Ovary (tissue), 10 donors: ENCODE measurements around the gene DLL1. TPM values are rescaled to one million over a fixed set of nuclear protein-coding genes. Genes with fewer than 3 reads are reported as not detected.
A peak's percentile ranks its signal among the peaks of the same experiment; 100 is the strongest.
"Not testable (repeated sequence)": the region's sequence is repeated elsewhere in the genome, so short reads cannot be mapped to it uniquely, and the experiment has no call there.

Experiments used
- DNase-seq, 5 donors: peaks; one replicate each; pipeline ENCODE4 v3.0.0-alpha.2; 2019 to 2020
- H3K27ac ChIP-seq, 2 donors: fragments of 200-600 bp; one replicate each; pipeline versions ENCODE4 v1.5.1 to v1.8.0; 2019 to 2022
- H3K27me3 ChIP-seq: fragments of 200-600 bp; one replicate; pipeline ENCODE4 v1.8.0; 2022
- H3K36me3 ChIP-seq: fragments of 200-600 bp; sonication (generic); one replicate; pipeline ENCODE4 v1.5.1; 2019
- H3K4me1 ChIP-seq: one replicate; pipeline ENCODE4 v1.8.1; 2013; ENCODE audit warnings: mild to moderate bottlenecking, moderate library complexity; ENCODE audit not compliant: insufficient read depth
- H3K4me3 ChIP-seq: fragments of 200-600 bp; sonication (generic); one replicate; pipeline ENCODE4 v1.5.1; 2017
- H3K9me3 ChIP-seq, 2 donors: fragments of 200-600 bp in 1 of 2; sonication (generic) in 1 of 2; one replicate each; pipeline versions ENCODE4 v1.5.1 to v1.8.1; 2013 to 2019; ENCODE audit warnings: mild to moderate bottlenecking in 1 of 2, moderate library complexity in 1 of 2
- EP300 ChIP-seq: sonication (generic); formaldehyde crosslinking; IDR thresholded peaks from one replicate; pipeline ENCODE4 v1.6.1; 2017; ENCODE audit warnings: antibody characterized with exemption
- POLR2A ChIP-seq: fragments of 450-650 bp; IDR thresholded peaks from one replicate; pipeline ENCODE4 v1.6.1; 2017; ENCODE audit warnings: antibody characterized with exemption, mild to moderate bottlenecking, moderate library complexity
- WGBS, 3 donors: extraction: QIAGEN DNeasy Blood & Tissue Kit in 1 of 3; methylation state at CpG; one replicate each; pipeline versions ENCODE4 v1.1.5 to v1.1.7; 2013 to 2017; 5-methylcytosine and 5-hydroxymethylcytosine counted together
- intact Hi-C, 4 donors: fragments of 100-400 bp; cut with DNase I; formaldehyde crosslinking; loops; one replicate each; pipeline versions ENCODE4 v1.11.0 to v1.15.1; 2022 to 2023
- long read RNA-seq, 3 donors: library from polyadenylated mRNA in 2 of 3; unstranded in 2 of 3; transcript quantifications; one replicate each; pipeline ENCODE4 v2.0.0 and lab custom pipeline, GENCODE V29; 2021 to 2026
- polyA plus RNA-seq, 2 donors: library from polyadenylated mRNA; stranded (reverse); fragments of 200-250 nt in 1 of 2; fragments of 350-450 nt in 1 of 2; fragmentation: Illumina TruSeq in 1 of 2; extraction: RNeasy Lipid Tissue Mini Kit (QIAGEN cat#74804) in 1 of 2; gene quantifications; one replicate each; pipeline ENCODE4 v1.2.3, GENCODE V29; 2013 to 2014
- total RNA-seq, 7 donors: library from RNA; depleted of rRNA in 2 of 7; stranded (reverse); fragments of >200 nt in 2 of 7; fragmentation: NEBNext Ultra II Directional in 3 of 7; extraction: Animal tissue kit (Norgen Biotek cat#: 25700) in 3 of 7; gene quantifications; one replicate each; pipeline versions ENCODE4 v1.1.0 to v1.2.4, GENCODE V29; 2016 to 2023
- TF ChIP-seq, protein P1 (sequence below), 3 donors: fragments of 450-650 bp in 2 of 3; fragments of 200-600 bp in 1 of 3; IDR thresholded peaks; one replicate each; pipeline versions ENCODE4 v1.5.1 to v1.8.0; 2016 to 2022; ENCODE audit warnings: antibody characterized with exemption in 3 of 3, mild to moderate bottlenecking in 1 of 3
- donor health status: DM: no; HTN: no; CAD: no; lungs with moderate emphysema.
- donor health status: DM: no; HTN: no; CAD: no.
- donor health status: Bipolar disorder and iron deficiency.
- donor health status: DM: yes; HTN: yes; CAD: no.
- donor health status: DM: no; HTN: no; CAD: no.
- donor health status: DM: yes; HTN: yes; CAD: no.

The DLL1 gene, protein sequence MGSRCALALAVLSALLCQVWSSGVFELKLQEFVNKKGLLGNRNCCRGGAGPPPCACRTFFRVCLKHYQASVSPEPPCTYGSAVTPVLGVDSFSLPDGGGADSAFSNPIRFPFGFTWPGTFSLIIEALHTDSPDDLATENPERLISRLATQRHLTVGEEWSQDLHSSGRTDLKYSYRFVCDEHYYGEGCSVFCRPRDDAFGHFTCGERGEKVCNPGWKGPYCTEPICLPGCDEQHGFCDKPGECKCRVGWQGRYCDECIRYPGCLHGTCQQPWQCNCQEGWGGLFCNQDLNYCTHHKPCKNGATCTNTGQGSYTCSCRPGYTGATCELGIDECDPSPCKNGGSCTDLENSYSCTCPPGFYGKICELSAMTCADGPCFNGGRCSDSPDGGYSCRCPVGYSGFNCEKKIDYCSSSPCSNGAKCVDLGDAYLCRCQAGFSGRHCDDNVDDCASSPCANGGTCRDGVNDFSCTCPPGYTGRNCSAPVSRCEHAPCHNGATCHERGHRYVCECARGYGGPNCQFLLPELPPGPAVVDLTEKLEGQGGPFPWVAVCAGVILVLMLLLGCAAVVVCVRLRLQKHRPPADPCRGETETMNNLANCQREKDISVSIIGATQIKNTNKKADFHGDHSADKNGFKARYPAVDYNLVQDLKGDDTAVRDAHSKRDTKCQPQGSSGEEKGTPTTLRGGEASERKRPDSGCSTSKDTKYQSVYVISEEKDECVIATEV
- total RNA-seq (10 to 100 TPM in 1 of 7 donors, 1 to 10 TPM in 6; 1.3 to 11.5 (median 4.6) TPM), polyA plus RNA-seq (1 to 10 TPM in 1 of 2 donors, under 1 TPM in 1; 0.90 to 2.4 TPM)
- long read RNA-seq, donor 1, partial matches to known transcripts = 2 of 4 reads
- long read RNA-seq, donor 1, other reads (novel, unspliced or antisense) = 2 of 4 reads
- long read RNA-seq, donor 2, partial matches to known transcripts = 0 of 2 reads
- long read RNA-seq, donor 2, other reads (novel, unspliced or antisense) = 0 of 2 reads
- long read RNA-seq, donor 3, partial matches to known transcripts = 2 of 11 reads
- long read RNA-seq, donor 3, other reads (novel, unspliced or antisense) = 6 of 11 reads

DNA sequence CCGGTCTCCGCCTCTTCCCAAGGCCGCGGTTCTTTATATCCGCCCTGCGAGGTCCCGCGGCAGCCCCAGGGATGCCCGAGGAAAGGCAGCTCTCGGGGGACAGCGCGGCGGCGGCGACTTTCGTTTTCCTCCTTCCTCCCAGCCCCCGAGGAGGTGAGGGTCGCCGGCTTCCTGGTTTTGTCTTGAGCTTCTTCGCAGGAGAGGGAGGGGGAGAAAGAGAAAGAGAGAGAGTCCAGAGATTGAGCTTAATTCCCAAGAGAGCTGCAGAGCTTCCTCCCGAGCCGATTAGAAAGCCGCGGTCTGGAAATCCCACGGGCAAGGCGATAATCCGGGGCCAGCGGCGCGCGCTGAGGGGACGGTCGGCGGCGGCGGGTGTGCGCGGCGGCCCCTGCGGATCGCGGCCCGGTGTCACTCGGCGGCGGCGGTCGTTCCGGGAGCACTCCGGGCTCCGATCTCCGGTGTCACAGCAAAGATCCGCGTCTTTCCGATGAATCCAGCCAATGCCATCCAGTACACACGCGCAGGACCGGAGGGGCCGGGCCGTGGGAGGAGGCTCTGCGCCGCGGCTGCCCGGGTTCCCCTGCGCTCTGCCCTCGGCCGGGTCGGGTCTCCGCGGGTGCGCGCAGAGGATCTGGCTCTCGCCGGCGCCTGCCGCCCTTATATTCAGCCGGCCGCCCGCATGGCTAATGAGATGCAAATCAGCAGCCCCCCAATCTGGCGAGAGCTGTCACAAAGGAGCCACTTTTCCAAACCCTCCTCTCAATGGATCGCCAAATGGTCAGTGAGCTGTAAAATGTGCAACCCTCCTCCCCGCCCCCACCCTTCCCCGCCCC, at the start of gene DLL1:
Gene DLL1 (minus strand): TSS at position 783 of the 833 bp plus-strand sequence. CDS start 939 bp downstream, outside the sequence.
- intact Hi-C loops = loop anchor here in 2 of 4 donors (5.0 to 10.0 kb wide), 2 partner anchors 456 to 498 kb away; no protein-coding TSS in a partner anchor
- TF ChIP-seq EP300 (no peak), POLR2A (no peak)
- TF ChIP-seq, protein P1, sequence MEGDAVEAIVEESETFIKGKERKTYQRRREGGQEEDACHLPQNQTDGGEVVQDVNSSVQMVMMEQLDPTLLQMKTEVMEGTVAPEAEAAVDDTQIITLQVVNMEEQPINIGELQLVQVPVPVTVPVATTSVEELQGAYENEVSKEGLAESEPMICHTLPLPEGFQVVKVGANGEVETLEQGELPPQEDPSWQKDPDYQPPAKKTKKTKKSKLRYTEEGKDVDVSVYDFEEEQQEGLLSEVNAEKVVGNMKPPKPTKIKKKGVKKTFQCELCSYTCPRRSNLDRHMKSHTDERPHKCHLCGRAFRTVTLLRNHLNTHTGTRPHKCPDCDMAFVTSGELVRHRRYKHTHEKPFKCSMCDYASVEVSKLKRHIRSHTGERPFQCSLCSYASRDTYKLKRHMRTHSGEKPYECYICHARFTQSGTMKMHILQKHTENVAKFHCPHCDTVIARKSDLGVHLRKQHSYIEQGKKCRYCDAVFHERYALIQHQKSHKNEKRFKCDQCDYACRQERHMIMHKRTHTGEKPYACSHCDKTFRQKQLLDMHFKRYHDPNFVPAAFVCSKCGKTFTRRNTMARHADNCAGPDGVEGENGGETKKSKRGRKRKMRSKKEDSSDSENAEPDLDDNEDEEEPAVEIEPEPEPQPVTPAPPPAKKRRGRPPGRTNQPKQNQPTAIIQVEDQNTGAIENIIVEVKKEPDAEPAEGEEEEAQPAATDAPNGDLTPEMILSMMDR (IDR thresholded peaks at IDR 0.05) = no peak
- peaks cover 29% of the 10 kb centered on the region for H3K4me1 ChIP-seq
- H3K9me3 ChIP-seq = no peaks in the 10 kb centered on the region
- peak within 1 kb of the TSS; percentile 57 for H3K4me3 ChIP-seq
- 0 to 1% (median 1%) methylated on average over 72 to 83 of the region's 83 CpGs for WGBS, 3 donors
- no peaks in the 10 kb centered on the region for H3K36me3 ChIP-seq
- no peak within 1 kb of the TSS for H3K27ac ChIP-seq
- H3K27me3 ChIP-seq = peaks cover 3% of the 10 kb centered on the region
- peak in 1 of 5 donors; percentile 28 for DNase-seq

DNA sequence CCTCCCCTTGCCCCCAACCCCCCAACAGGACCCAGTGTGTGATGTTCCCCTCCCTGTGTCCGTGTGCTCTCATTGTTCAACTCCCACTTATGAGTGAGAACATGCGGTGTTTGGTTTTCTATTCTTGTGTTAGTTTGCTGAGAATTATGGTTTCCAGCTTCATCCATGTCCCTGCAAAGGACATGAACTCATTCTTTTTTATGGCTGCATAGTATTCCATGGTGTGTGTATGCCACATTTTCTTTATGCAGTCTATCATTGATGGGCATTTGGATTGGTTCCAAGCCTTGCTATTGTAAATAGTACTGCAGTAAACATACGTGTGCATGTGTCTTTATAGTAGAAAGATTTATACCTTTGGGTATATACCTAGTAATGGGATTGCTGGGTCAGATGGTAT, 44.3 kb upstream of the DLL1 start:
- H3K4me1 ChIP-seq, DNase-seq, H3K9me3 ChIP-seq, H3K27me3 ChIP-seq, H3K27ac ChIP-seq, intact Hi-C loops, H3K4me3 ChIP-seq, H3K36me3 ChIP-seq: not testable (repeated sequence)
- WGBS, 3 donors = 95 to 98% (median 95%) methylated on average over 3 of the region's 3 CpGs

DNA sequence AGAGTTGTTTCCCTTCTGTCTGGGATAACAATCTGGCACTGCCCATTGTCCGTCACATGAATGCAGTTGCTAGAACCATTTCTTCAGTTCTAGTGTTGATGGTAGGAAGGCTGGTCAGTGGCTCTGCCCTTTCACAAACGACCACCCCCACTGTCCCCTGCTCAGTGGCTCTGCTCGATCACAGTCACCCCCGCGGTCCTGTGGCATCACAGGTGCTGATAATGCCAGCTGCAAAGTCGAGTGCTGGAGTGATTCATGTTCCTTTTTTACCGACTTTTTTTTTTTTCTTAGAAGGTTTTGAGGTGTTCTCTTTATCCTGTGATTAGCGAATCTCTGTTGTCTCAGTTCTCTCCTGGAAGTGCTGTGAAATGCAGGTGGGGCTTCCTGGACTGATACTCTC, 38.4 kb upstream of the DLL1 start:
- TF ChIP-seq POLR2A = no peak
- TF ChIP-seq EP300 = no peak
- TF ChIP-seq, protein P1 (IDR thresholded peaks at IDR 0.05) = no peak
- Histone ChIP-seq H3K27ac (no peak overlapping the region), H3K4me3 (no peak overlapping the region), H3K4me1 (no peaks in the 10 kb centered on the region), H3K36me3 (no peaks in the 10 kb centered on the region), H3K27me3 (no peaks in the 10 kb centered on the region), H3K9me3 (no peaks in the 10 kb centered on the region)
- DNase-seq = no peak
- WGBS, 3 donors = 87 to 89% (median 89%) methylated on average over 8 of the region's 8 CpGs
- intact Hi-C loops = no loop called here

DNA sequence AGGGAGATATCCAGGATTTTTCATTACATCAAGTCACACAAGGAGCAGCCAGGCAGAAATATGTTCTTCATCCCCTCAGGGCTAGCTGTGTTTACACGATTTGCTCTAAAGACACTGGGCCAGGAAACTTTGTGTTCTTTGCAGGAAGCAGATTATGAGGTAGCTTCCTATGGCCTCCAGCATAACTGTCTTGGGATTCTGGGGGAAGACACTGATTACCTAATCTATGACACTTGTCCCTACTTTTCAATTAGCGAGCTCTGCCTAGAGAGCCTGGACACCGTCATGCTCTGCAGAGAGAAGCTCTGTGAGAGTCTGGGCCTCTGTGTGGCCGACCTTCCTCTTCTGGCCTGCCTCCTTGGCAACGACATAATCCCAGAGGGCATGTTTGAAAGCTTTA, 26.8 kb upstream of the DLL1 start:
- TF ChIP-seq EP300 (no peak), POLR2A (no peak)
- TF ChIP-seq, protein P1 (IDR thresholded peaks at IDR 0.05) = no peak
- H3K9me3 ChIP-seq = no peaks in the 10 kb centered on the region
- WGBS, 3 donors = 83 to 86% (median 85%) methylated on average over 5 of the region's 5 CpGs
- no peaks in the 10 kb centered on the region for H3K27me3 ChIP-seq
- intact Hi-C loops = no loop called here
- DNase-seq = no peak
- no peaks in the 10 kb centered on the region for H3K36me3 ChIP-seq
- no peak overlapping the region for H3K27ac ChIP-seq
- H3K4me1 ChIP-seq = no peaks in the 10 kb centered on the region
- no peak overlapping the region for H3K4me3 ChIP-seq
